GM21515 (cell line): Measurements from ENCODE around the gene TRRAP.

Source experiments
- ATAC-seq: cut with Tn5 transposase; IDR thresholded peaks from one replicate; pipeline ENCODE4 v1.9.1; 2021; ENCODE audit not compliant: unreplicated experiment

Gene TRRAP

DNA sequence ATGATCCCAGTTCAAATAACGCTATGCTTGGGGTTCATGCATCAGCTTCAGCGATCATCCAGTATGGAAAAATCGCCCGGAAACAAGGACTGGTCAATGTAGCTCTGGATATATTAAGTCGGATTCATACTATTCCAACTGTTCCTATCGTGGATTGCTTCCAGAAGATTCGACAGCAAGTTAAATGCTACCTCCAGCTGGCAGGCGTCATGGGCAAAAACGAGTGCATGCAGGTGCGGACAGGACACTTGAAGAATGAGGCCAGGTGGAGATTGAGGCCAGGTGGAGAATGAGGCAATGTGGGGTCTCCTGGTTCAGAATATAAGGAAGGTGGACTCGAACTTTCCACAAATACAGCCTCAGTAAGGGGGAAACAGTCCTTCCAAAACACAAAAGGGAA is 105.8 kb downstream of the TRRAP start:
- no peak for ATAC-seq

GRCh38 chr7:98985406-98985805 is 107.1 kb downstream of the TRRAP start:
- ATAC-seq, result no peak

DNA sequence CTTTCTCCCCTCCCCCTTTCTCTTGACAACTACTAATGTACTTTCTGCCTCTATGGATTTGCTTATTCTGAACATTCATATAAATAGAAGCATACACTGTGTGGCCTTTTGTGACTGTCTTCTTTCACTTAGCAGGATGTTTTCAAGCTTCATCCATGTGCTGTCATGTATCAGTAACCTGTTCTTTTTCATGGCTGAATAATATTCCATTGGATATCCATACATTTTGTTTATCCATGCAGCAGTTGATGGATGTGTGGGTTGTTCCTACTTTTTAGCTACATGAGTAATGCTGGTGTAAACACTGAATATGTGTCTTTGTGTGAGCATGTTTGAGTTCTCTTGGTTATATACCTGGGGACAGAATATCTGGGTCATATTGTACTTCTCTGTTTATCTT is 107.6 kb downstream of the TRRAP start:
- no peak for ATAC-seq

DNA sequence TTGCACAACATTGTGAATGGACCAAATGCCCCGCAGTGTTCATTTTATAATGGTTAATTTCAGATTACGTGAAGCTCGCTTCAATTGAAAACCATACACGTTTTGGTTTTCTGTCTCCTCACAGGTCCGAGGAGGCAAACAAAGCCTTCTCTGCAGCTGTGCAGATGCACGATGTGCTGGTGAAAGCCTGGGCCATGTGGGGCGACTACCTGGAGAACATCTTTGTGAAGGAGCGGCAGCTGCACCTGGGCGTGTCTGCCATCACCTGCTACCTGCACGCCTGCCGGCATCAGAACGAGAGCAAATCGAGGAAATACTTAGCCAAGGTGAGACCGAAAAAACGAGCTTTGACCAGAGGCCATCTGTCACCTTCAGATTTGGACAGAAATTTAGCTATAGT is 110.3 kb downstream of the TRRAP start:
- ATAC-seq, result no peak

DNA sequence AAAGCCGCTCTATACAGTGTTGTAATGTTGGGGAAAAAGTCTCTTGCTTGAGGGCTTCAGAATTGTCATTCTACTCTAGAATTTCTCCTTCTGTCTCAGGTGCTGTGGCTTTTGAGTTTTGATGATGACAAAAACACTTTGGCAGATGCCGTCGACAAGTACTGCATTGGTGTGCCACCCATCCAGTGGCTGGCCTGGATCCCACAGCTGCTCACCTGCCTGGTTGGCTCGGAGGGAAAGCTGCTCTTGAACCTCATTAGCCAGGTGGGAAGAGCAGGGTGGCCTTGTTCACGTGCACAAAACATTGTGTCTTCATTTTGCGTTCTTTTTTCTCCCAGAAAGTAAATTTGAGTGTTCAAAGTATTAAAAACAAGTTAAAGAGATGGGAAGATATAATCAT is 112.0 kb downstream of the TRRAP start:
- no peak for ATAC-seq

- no peak for ATAC-seq
These were observed 112.8 kb downstream of the TRRAP start for GRCh38 chr7:98991141-98991540.

- no peak for ATAC-seq
These were observed 113.7 kb downstream of the TRRAP start for GRCh38 chr7:98992076-98992475.

DNA sequence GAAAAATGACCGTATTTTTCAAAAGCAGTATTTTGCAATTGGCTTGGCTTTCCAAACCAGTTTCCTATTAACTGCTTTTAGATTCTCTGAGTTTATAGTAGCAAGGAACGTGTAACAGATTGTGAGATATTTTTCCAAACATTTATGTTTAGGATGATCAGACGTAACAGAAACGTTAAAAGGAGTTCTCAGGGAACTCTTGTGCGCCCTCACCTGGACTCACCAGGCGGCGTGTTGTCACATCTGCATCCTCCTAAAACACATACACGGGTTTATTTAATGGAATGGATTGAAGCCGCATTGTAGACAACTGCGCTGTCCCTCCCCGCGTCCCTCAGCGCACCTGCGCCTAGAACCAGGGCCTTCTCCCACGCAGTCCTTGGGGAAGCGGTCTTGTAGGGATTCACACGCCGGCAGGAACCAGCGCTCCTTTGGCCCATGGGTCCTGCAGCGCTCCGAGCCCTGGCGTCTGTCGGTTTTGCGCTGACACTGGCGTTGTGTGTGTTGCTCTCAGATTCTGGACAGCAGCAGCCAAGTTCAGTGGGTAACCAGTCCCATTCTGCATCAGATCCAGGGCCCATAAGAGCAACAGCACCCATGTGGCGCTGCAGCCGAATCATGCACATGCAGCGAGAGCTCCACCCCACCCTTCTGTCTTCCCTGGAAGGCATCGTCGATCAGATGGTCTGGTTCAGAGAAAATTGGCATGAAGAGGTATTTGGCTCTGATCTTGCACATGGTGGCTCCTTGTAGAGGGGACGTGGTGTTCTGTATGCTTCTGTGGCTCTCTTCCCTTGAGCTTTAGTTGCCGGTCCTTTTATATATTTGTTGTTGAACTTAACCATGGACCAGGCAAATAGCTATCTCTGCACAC is 114.9 kb downstream of the TRRAP start:
- no peak for ATAC-seq

- no peak for ATAC-seq
These were observed 116.0 kb downstream of the TRRAP start for GRCh38 chr7:98994046-98994944.

DNA sequence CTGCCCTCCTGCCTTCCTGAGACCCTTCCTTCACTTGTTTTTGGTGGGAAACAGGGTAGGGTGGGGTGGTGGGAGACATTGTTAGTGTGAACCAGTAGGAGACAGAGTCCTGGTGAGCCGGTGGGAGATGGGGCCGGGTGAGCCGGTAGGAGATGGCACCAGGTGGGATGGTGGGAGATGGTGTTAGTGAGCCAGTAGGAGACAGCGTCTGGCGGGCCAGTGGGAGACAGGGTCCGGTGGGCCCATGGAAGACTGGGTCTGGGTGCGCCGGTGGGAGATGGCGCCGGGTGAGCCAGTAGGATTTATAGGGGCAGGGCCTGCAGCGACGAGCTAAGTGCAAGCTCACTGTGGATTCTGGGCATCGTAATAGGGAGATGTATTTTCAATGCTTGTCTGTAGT is 116.8 kb downstream of the TRRAP start:
- no peak for ATAC-seq

GRCh38 chr7:98995523-98996149 is 117.3 kb downstream of the TRRAP start:
- ATAC-seq, result no peak

GRCh38 chr7:98996150-98996552 is 117.8 kb downstream of the TRRAP start:
- ATAC-seq, result peak; percentile 58

DNA sequence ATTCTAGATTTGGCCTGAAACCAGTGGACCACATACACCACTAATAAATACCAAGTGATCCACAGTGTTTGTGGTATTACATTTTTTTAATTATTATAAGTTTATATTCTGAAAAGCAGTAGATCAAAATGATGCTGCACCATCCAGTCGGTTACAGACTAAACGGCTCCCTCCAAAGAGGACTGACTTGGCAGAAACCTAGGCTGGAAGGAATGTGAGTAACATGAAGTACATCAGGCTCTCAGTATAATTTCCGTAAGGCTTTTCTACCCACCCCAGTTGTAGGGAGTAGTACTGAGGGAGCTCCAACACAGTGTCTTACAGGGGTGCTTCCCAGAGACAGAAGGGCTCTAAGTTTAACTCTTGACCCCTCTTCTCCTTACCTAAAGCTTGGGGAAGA is 119.5 kb downstream of the TRRAP start:
- ATAC-seq, result no peak

DNA sequence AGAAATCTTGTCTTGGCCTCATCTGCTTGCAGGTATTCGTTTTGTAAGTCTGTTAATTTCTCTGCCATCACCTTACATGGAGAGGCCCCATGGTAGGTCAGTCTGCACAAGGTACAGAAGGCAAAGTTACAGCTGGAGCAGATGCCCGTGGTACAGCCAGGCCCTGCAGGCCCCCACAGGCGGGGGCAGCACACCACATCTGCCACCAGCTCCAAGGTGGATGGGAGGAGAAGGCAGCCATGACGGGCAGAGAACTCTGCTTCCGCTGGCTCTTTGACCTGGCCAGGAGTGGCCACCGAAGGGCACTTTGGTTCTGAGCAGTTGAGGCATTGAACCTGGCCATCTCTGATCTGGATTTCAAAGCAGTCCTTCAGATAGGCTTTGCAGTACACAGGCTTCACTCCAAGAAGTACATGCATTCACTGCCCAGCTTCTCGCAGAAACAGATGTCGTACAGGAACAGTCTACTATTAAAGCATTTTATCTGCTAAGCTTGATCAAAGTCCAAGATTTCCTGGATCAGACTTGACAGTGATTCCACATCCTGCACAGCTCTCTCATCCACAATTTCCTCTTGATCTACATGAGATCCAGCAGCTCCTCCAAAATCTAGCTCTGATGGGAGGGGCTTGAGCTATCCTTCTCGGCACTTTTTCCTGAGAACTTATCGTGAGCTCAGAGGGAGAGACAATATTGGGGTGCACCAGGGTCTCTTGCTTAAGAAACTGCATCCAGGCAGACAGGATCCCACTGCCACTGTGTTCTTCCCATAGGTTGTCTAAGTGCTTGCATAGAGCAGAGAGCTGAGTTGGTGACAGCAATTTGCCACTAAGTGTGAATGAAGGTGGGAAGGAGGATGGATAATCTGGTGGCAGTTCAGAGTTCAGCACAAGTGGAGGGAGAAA is 120.7 kb downstream of the TRRAP start:
- ATAC-seq, result no peak

GRCh38 chr7:99000196-99000903 is 122.0 kb downstream of the TRRAP start:
- no peak for ATAC-seq

- ATAC-seq, result no peak
These were observed 122.7 kb downstream of the TRRAP start for GRCh38 chr7:99000904-99001465.

- ATAC-seq, result no peak
These were observed 123.3 kb downstream of the TRRAP start for GRCh38 chr7:99001482-99002147.

DNA sequence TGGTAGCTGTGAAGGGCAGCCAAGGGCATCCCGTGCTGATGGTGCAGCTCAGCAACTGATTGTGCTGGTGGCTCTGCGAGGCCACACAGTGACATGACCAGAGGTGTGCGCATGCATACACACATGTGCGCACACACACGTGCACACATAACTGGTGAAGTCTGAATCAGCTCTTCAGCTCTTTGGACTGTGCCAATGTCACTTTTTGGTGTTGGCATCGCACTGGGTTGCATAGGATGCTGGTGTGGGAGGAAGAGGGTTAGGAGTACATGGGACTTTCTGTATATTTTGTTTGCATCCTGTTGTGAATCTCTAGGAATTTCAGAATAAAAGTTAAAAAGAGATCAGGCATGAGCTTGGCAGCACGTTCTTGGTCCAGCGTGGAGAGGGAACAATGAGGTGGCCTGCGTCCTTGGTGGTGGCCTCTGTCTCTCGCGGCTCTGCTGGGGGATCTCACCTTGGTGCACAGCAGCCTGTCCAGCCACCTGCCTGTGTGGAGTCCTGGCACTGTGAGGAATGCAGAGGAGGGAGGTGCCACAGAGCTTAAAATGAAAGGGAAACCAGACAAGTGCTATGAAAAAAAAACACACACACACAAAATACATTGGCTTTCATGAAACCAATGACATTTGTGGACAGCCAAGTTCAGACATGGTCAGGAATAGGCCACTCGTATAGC is 124.0 kb downstream of the TRRAP start:
- no peak for ATAC-seq
